Naive B cell (primary cell): ENCODE measurements around the gene POLA1. TPM values are rescaled to one million over a fixed set of nuclear protein-coding genes. Genes with fewer than 3 reads are reported as not detected.

Source experiments
- ATAC-seq, 2 donors: fragments of 150-1000 bp; cut with Tn5 transposase; 2 replicates each; pipeline ENCODE4 v1.10.0; 2021; ENCODE audit warnings: low read depth in 2 of 2, mild to moderate bottlenecking in 2 of 2, moderate library complexity in 2 of 2
- DNase-seq: peaks from one replicate; pipeline ENCODE4 v3.0.0; 2022
- H3K27ac Mint-ChIP-seq, 6 donors: one replicate each; pipeline ENCODE4 v1.8.0; 2020 to 2022; ENCODE audit warnings: mild to moderate bottlenecking in 6 of 6, mixed read lengths in 6 of 6, moderate library complexity in 5 of 6, inconsistent platforms in 2 of 6
- H3K27me3 Mint-ChIP-seq, 3 donors: one replicate each; pipeline ENCODE4 v1.8.0; 2021 to 2022; ENCODE audit warnings: mixed read lengths in 3 of 3, mild to moderate bottlenecking in 1 of 3
- H3K36me3 Mint-ChIP-seq, 2 donors: one replicate each; pipeline ENCODE4 v1.8.0; 2020 to 2022; ENCODE audit warnings: mixed read lengths in 2 of 2, inconsistent platforms in 1 of 2, mild to moderate bottlenecking in 1 of 2
- H3K4me1 Mint-ChIP-seq, 3 donors: one replicate each; pipeline ENCODE4 v1.8.0; 2020 to 2022; ENCODE audit warnings: mixed read lengths in 3 of 3, inconsistent platforms in 1 of 3, mild to moderate bottlenecking in 1 of 3, moderate library complexity in 1 of 3
- H3K4me3 Mint-ChIP-seq, 8 donors: one replicate each; pipeline ENCODE4 v1.8.0; 2020 to 2022; ENCODE audit warnings: mild to moderate bottlenecking in 8 of 8, mixed read lengths in 8 of 8, moderate library complexity in 8 of 8, inconsistent platforms in 2 of 8
- H3K9me3 Mint-ChIP-seq, 7 donors: one replicate each; pipeline ENCODE4 v1.8.0; 2020 to 2022; ENCODE audit warnings: mixed read lengths in 7 of 7, mild to moderate bottlenecking in 5 of 7, inconsistent platforms in 2 of 7, moderate library complexity in 1 of 7
- polyA plus RNA-seq, 6 donors: library from polyadenylated mRNA; unstranded; fragments of 300-500 nt; fragmentation: Illumina TruSeq; gene quantifications; one replicate each; pipeline ENCODE4 v1.2.3, GENCODE V29; 2021; ENCODE audit warnings: low read depth in 6 of 6

The POLA1 gene
- polyA plus RNA-seq, 6 donors from 2014 or later: 5.3 to 6.5 (median 6.1) TPM; not detected in 1

GRCh38 chrX:24993879-24994278 is 300.2 kb downstream of the POLA1 start:
- peaks cover 0 to 3% of the 10 kb centered on the region in 2 donors for H3K36me3 Mint-ChIP-seq
- no peaks in the 10 kb centered on the region for H3K4me1 Mint-ChIP-seq
- H3K4me3 Mint-ChIP-seq: no peak overlapping the region
- no peak overlapping the region for H3K27ac Mint-ChIP-seq
- peaks cover 0 to 2% (median 0%) of the 10 kb centered on the region in 3 donors for H3K27me3 Mint-ChIP-seq
- no peak for ATAC-seq
- H3K9me3 Mint-ChIP-seq: peaks cover 0 to 1% (median 0%) of the 10 kb centered on the region in 7 donors
- no peak for DNase-seq

- ATAC-seq (no peak), DNase-seq (no peak)
- Mint-ChIP-seq H3K27me3 (peaks cover under 1 to 22% (median 10%) of the 10 kb centered on the region in 3 donors), H3K9me3 (peaks cover 0 to 1% (median 0%) of the 10 kb centered on the region in 7 donors), H3K4me3 (no peak overlapping the region), H3K4me1 (peaks cover 0 to 5% (median 0%) of the 10 kb centered on the region in 3 donors), H3K36me3 (peaks cover 3 to 9% of the 10 kb centered on the region in 2 donors), H3K27ac (peak overlapping the region in 1 of 6 donors; percentile 65)
Observed at GRCh38 chrX:24996096-24996709, 302.5 kb downstream of the POLA1 start.

GRCh38 chrX:24999511-24999910 is 305.8 kb downstream of the POLA1 start:
- ATAC-seq (no peak), DNase-seq (no peak)
- Mint-ChIP-seq H3K27ac (no peak overlapping the region), H3K9me3 (peaks cover 0 to 3% (median 0%) of the 10 kb centered on the region in 7 donors), H3K4me3 (no peak overlapping the region), H3K36me3 (peaks cover 3 to 16% of the 10 kb centered on the region in 2 donors), H3K27me3 (peaks cover 6 to 48% (median 34%) of the 10 kb centered on the region in 3 donors), H3K4me1 (peaks cover 10 to 11% (median 11%) of the 10 kb centered on the region in 3 donors)

GRCh38 chrX:25001808-25002660 is 308.3 kb downstream of the POLA1 start:
- Mint-ChIP-seq H3K9me3 (peaks cover 0 to 6% (median 2%) of the 10 kb centered on the region in 7 donors), H3K27me3 (peaks cover 15 to 64% (median 49%) of the 10 kb centered on the region in 3 donors), H3K27ac (peak overlapping the region in 1 of 6 donors; percentile 33), H3K4me1 (peaks cover 11 to 23% (median 13%) of the 10 kb centered on the region in 3 donors), H3K36me3 (peaks cover 3 to 16% of the 10 kb centered on the region in 2 donors), H3K4me3 (peak overlapping the region in 4 of 8 donors; percentile 21 to 61 (median 41))
- DNase-seq (no peak), ATAC-seq (no peak)

GRCh38 chrX:25002661-25003020 is 308.9 kb downstream of the POLA1 start:
- H3K4me1 Mint-ChIP-seq: peaks cover 11 to 24% (median 13%) of the 10 kb centered on the region in 3 donors
- peaks cover 17 to 65% (median 51%) of the 10 kb centered on the region in 3 donors for H3K27me3 Mint-ChIP-seq
- peaks cover 3 to 16% of the 10 kb centered on the region in 2 donors for H3K36me3 Mint-ChIP-seq
- peaks cover 0 to 6% (median 2%) of the 10 kb centered on the region in 7 donors for H3K9me3 Mint-ChIP-seq
- no peak for DNase-seq
- no peak overlapping the region for H3K27ac Mint-ChIP-seq
- no peak for ATAC-seq
- H3K4me3 Mint-ChIP-seq: peak overlapping the region in 1 of 8 donors; percentile 58

- no peak for ATAC-seq
- peaks cover 23 to 72% (median 56%) of the 10 kb centered on the region in 3 donors for H3K27me3 Mint-ChIP-seq
- H3K9me3 Mint-ChIP-seq: peaks cover 0 to 6% (median 2%) of the 10 kb centered on the region in 7 donors
- H3K27ac Mint-ChIP-seq: no peak overlapping the region
- DNase-seq: no peak
- peaks cover 11 to 24% (median 13%) of the 10 kb centered on the region in 3 donors for H3K4me1 Mint-ChIP-seq
- H3K4me3 Mint-ChIP-seq: peak overlapping the region in 6 of 8 donors; percentile 34 to 82 (median 54)
- peaks cover 3 to 16% of the 10 kb centered on the region in 2 donors for H3K36me3 Mint-ChIP-seq
Observed at GRCh38 chrX:25003066-25003849, 309.5 kb downstream of the POLA1 start.

GRCh38 chrX:25004040-25004439 is 310.3 kb downstream of the POLA1 start:
- Mint-ChIP-seq H3K36me3 (peaks cover 3 to 16% of the 10 kb centered on the region in 2 donors), H3K4me3 (peak overlapping the region in 5 of 8 donors; percentile 53 to 63 (median 57)), H3K4me1 (peaks cover 11 to 24% (median 13%) of the 10 kb centered on the region in 3 donors), H3K9me3 (peaks cover 0 to 6% (median 2%) of the 10 kb centered on the region in 7 donors), H3K27me3 (peaks cover 23 to 71% (median 56%) of the 10 kb centered on the region in 3 donors), H3K27ac (peak overlapping the region in 4 of 6 donors; percentile 31 to 93 (median 86))
- DNase-seq (no peak), ATAC-seq (no peak)

GRCh38 chrX:25004485-25005032 is 310.8 kb downstream of the POLA1 start:
- DNase-seq (no peak), ATAC-seq (no peak)
- H3K9me3 Mint-ChIP-seq: peaks cover 0 to 6% (median 2%) of the 10 kb centered on the region in 7 donors
- peaks cover 3 to 16% of the 10 kb centered on the region in 2 donors for H3K36me3 Mint-ChIP-seq
- peaks cover 23 to 71% (median 56%) of the 10 kb centered on the region in 3 donors for H3K27me3 Mint-ChIP-seq
- peak overlapping the region in 1 of 8 donors; percentile 57 for H3K4me3 Mint-ChIP-seq
- peaks cover 11 to 24% (median 13%) of the 10 kb centered on the region in 3 donors for H3K4me1 Mint-ChIP-seq
- peak overlapping the region in 2 of 6 donors; percentile 31 to 70 for H3K27ac Mint-ChIP-seq

GRCh38 chrX:25005034-25005381 is 311.3 kb downstream of the POLA1 start:
- Mint-ChIP-seq H3K36me3 (peaks cover 3 to 16% of the 10 kb centered on the region in 2 donors), H3K27ac (no peak overlapping the region), H3K9me3 (peaks cover 0 to 6% (median 2%) of the 10 kb centered on the region in 7 donors), H3K27me3 (peaks cover 23 to 73% (median 59%) of the 10 kb centered on the region in 3 donors), H3K4me1 (peaks cover 11 to 24% (median 13%) of the 10 kb centered on the region in 3 donors), H3K4me3 (no peak overlapping the region)
- ATAC-seq (no peak), DNase-seq (no peak)

- peak overlapping the region in 1 of 8 donors; percentile 4 for H3K4me3 Mint-ChIP-seq
- H3K27ac Mint-ChIP-seq: peak overlapping the region in 1 of 6 donors; percentile 31
- peaks cover 29 to 73% (median 61%) of the 10 kb centered on the region in 3 donors for H3K27me3 Mint-ChIP-seq
- H3K4me1 Mint-ChIP-seq: peaks cover 11 to 24% (median 13%) of the 10 kb centered on the region in 3 donors
- H3K9me3 Mint-ChIP-seq: peaks cover 0 to 6% (median 3%) of the 10 kb centered on the region in 7 donors
- H3K36me3 Mint-ChIP-seq: peaks cover 3 to 12% of the 10 kb centered on the region in 2 donors
- ATAC-seq (no peak), DNase-seq (no peak)
Observed at GRCh38 chrX:25005382-25006185, 311.9 kb downstream of the POLA1 start.

- ATAC-seq (no peak), DNase-seq (no peak)
- H3K9me3 Mint-ChIP-seq: peaks cover 0 to 6% (median 4%) of the 10 kb centered on the region in 7 donors
- H3K36me3 Mint-ChIP-seq: peaks cover 3 to 7% of the 10 kb centered on the region in 2 donors
- peak overlapping the region in 2 of 6 donors; percentile 63 to 64 for H3K27ac Mint-ChIP-seq
- H3K27me3 Mint-ChIP-seq: peaks cover 29 to 71% (median 59%) of the 10 kb centered on the region in 3 donors
- H3K4me3 Mint-ChIP-seq: peak overlapping the region in 5 of 8 donors; percentile 1 to 59 (median 47)
- H3K4me1 Mint-ChIP-seq: peaks cover 11 to 24% (median 16%) of the 10 kb centered on the region in 3 donors
Observed at GRCh38 chrX:25006586-25007058, 312.9 kb downstream of the POLA1 start.
